ENCODE results near the gene HSPB2.

The HSPB2 gene

GRCh38 chr11:111936040-111936540, 23.6 kb downstream of the HSPB2 start:
- in situ Hi-C loops (cut with MboI; ENCODE audit: low sequenced_read_pairs) = no loop called here

- in situ Hi-C loops (cut with MboI; ENCODE audit: low sequenced_read_pairs) = no loop called here
Measured at GRCh38 chr11:111937461-111937769, 24.9 kb downstream of the HSPB2 start.

- in situ Hi-C loops (cut with MboI; ENCODE audit: low sequenced_read_pairs) = no loop called here
Measured at GRCh38 chr11:111937844-111938243, 25.3 kb downstream of the HSPB2 start.

- in situ Hi-C loops (cut with MboI; ENCODE audit: low sequenced_read_pairs) = no loop called here
Measured at GRCh38 chr11:111938687-111939160, 26.2 kb downstream of the HSPB2 start.

GRCh38 chr11:111939836-111940604, 27.5 kb downstream of the HSPB2 start:
- in situ Hi-C loops (cut with MboI; ENCODE audit: low sequenced_read_pairs) = no loop called here

- in situ Hi-C loops (cut with MboI; ENCODE audit: low sequenced_read_pairs) = no loop called here
Measured at GRCh38 chr11:111941963-111942362, 29.4 kb downstream of the HSPB2 start.

- in situ Hi-C loops (cut with MboI; ENCODE audit: low sequenced_read_pairs) = no loop called here
Measured at GRCh38 chr11:111942829-111943228, 30.3 kb downstream of the HSPB2 start.

GRCh38 chr11:111944139-111944538, 31.6 kb downstream of the HSPB2 start:
- in situ Hi-C loops (cut with MboI; ENCODE audit: low sequenced_read_pairs) = no loop called here

GRCh38 chr11:111944651-111945051, 32.1 kb downstream of the HSPB2 start:
- in situ Hi-C loops (cut with MboI; ENCODE audit: low sequenced_read_pairs) = no loop called here

- in situ Hi-C loops (cut with MboI; ENCODE audit: low sequenced_read_pairs) = no loop called here
Measured at GRCh38 chr11:111945198-111945597, 32.7 kb downstream of the HSPB2 start.

GRCh38 chr11:111946499-111946898, 34.0 kb downstream of the HSPB2 start:
- in situ Hi-C loops (cut with MboI; ENCODE audit: low sequenced_read_pairs) = no loop called here

GRCh38 chr11:111947143-111947542, 34.6 kb downstream of the HSPB2 start:
- in situ Hi-C loops (cut with MboI; ENCODE audit: low sequenced_read_pairs) = no loop called here

- in situ Hi-C loops (cut with MboI; ENCODE audit: low sequenced_read_pairs) = no loop called here
Measured at GRCh38 chr11:111949519-111950426, 37.2 kb downstream of the HSPB2 start.

- in situ Hi-C loops (cut with MboI; ENCODE audit: low sequenced_read_pairs) = no loop called here
Measured at GRCh38 chr11:111951565-111951964, 39.0 kb downstream of the HSPB2 start.

- in situ Hi-C loops (cut with MboI; ENCODE audit: low sequenced_read_pairs) = no loop called here
Measured at GRCh38 chr11:111954154-111954553, 41.6 kb downstream of the HSPB2 start.

- in situ Hi-C loops (cut with MboI; ENCODE audit: low sequenced_read_pairs) = no loop called here
Measured at GRCh38 chr11:111957663-111958444, 45.3 kb downstream of the HSPB2 start.

- in situ Hi-C loops (cut with MboI; ENCODE audit: low sequenced_read_pairs) = no loop called here
Measured at GRCh38 chr11:111960916-111961315, 48.4 kb downstream of the HSPB2 start.

GRCh38 chr11:111961389-111962300, 49.1 kb downstream of the HSPB2 start:
- in situ Hi-C loops (cut with MboI; ENCODE audit: low sequenced_read_pairs) = no loop called here
